ENCODE measurements around the gene SYNE2.

Gene SYNE2

DNA sequence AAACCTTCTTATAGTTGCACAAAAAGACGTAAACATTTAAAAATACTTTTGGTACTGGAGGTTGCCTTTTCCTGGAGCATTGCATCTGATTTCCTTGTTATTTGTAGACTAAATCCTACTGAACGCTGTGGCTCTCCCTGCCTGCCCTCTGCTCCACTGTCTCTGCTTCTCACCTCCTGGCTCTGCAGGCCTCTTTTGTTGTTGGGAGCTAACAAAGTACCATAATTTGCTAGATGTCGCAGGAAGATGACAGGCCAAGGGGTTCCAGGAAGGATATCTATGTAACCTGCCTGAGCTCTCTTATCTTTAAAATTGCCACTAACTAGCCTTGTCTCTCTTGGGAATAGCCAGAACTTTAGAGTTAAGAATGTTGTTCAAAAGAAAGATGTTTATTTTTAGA lies 21.4 kb downstream of the SYNE2 start:
- DNase-seq (ENCODE audit: low read depth in 2 of 2, low spot score in 1 of 2): no peak

DNA sequence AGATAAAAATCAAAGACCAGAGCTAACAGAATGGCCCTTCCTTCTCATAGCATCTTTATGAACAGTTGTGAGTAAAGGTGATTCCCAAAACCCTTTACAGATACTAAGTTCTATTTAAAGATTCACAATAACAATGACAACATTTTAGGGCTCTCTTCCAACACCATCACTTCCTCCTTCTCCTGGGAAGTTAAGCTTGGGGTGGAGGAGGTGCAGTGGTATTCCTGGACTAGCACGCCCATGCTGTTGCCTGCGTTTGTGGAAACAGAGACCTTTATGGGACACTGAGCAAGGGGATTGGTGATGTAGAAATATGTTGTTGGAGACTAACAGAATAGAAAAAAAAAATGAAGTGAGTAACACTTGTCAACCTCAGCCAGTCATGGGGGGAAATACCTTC lies 22.5 kb downstream of the SYNE2 start:
- DNase-seq (ENCODE audit: low read depth in 2 of 2, low spot score in 1 of 2): no peak

DNA sequence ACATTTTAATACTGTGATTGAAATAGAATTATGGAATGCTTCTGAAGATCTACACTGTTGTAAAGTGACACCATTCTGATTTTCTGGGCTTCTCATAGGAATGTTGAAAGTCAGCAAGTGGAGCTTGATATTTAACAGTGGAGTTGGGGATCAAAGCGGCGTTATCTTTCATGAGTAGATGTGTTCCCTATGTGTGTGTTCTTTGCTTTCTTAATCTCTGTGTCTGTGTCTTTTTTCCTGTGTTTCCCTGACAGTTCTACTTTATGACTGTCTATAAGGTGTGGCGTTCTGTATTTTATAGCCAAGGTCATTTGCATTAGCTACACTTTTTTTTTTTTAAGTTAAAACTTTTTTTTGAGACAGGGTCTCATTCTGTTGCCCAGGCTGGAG lies 24.7 kb downstream of the SYNE2 start:
- DNase-seq (ENCODE audit: low read depth in 2 of 2, low spot score in 1 of 2): no peak

DNA sequence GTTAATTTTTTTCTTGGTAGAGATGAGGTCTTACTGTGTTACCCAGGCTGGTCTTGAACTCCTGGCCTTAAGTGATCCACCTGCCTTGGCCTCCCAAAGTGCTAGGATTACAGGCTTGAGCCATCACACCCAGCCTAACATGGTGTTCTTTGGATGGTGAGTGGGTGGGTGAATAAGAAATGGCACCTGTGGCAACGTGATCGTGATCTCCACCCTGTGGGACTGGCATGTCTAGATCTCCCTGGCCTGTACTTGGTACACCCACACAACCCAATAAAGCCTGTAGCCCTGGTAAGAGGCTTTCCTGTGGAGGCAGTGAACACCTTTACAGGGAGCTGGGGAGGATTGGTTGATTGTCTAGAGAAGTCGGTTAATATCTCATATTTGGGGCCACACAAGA lies 25.2 kb downstream of the SYNE2 start:
- DNase-seq (ENCODE audit: low read depth in 2 of 2, low spot score in 1 of 2): no peak

DNA sequence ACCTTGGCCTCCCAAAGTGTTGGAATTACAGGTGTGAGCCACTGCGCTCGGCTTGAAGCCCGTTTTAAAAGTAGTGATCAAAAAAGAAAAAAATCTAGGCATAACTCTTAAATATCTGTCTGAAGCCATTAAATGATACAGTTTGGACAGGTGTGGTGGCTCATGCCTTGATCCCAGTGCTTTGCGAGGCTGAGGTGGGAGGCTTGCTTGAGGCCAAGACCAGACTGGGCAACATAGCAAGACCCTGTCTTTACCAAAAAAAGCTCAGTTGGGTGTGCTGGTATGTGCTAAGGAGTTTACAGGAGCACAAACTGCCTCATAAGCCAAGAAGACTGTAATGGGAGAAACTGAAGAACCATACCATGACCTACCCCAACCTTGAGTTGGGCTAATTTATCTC lies 26.0 kb downstream of the SYNE2 start:
- DNase-seq (ENCODE audit: low read depth in 2 of 2, low spot score in 1 of 2): no peak

DNA sequence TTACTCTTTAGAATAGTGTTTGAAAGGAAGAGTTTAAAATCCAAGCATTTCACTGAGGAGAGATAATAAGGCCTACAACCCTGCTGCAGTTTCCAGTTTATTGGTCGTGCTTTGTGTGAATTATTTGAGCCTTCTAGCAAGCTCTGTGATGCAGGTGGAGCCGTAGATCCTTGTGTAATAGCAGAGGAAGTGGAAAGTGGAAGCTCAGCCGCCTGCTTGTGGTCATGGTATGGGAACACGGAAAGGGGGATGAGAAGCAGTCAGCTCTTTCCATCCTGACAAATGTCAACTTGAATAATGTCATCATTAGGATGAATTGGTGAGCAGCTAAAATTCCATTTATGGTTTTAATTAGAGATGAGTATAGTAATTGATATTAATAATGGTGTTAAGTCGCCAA lies 29.1 kb downstream of the SYNE2 start:
- DNase-seq (ENCODE audit: low read depth in 2 of 2, low spot score in 1 of 2): no peak

DNA sequence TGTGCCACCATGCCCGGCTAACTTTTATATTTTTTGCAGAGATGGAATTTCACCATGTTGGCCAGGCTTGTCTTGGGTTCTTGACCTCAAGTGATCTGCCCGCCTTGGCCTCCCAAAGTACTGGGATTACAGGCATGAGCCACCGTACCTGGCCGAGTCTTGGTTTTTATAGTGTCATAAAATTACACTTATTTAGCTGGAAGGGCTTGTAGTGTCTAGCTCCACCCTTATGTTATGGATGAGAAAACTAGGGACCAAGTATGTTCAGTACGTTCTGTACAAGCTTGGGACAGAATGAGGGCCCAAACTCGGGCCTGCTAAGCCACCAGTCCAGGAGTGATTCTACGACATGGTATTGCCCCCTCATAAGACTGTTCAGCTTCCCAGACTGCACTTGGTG lies 35.1 kb downstream of the SYNE2 start:
- no peak for DNase-seq (ENCODE audit: low read depth in 2 of 2, low spot score in 1 of 2)

DNA sequence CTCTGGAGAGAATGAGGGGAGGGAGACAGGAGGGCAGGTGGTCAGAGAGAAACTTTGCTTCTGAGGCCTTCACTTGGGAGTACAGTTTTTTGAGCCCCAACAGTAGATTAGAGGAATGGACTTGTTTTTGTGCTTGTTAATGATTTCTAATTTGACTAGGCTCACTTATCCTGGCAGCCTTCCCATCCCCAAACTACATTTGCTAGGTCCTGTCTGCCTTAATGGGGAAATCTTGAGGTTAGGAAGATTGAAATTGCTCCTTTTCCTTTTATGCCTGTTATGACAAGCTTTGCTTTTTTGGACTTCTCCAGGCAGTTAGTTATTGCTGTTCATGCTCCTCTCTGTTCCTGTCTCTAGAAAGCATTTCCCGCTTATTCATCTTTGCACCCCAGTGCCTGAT lies 37.7 kb downstream of the SYNE2 start:
- DNase-seq (ENCODE audit: low read depth in 2 of 2, low spot score in 1 of 2): no peak

DNA sequence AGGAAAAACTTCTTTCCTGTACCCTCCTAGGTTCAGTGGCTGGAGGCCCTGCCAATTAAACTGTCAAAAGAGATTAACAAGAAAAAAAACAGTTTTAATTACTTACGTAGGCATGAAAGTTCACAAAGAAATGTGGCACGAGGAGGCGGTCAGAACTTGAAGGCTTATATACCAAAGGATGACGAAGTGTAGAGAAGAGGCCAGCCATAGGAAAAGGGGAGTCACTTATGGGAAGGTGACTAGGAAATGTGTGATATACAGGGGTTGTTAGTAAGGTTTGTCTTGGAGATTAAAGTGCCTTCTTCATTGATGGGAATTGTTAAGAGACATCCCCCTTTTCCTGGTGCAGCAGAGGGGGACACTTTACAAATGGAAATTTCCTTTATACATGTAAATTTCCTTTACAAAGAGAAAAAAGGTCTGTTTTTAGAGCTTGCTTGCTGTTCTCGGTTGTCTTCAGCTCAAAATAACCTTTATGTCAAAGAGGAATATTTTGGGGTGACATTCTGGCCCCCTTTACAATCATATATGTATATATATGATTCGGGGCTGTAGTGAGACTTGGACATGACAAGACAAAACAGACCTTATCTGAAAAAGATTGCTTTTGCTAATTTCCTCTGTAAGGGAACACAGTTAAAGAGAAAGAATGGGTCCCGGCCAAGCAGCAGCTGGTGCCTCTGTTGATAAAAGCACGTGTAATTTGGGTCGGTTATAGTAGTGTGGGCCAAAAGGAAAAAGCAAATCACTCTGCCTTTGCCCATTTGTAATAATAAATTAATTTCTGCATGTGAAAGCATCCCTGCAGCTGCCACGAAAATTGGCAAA lies 38.6 kb downstream of the SYNE2 start:
- no peak for DNase-seq (ENCODE audit: low read depth in 2 of 2, low spot score in 1 of 2)

DNA sequence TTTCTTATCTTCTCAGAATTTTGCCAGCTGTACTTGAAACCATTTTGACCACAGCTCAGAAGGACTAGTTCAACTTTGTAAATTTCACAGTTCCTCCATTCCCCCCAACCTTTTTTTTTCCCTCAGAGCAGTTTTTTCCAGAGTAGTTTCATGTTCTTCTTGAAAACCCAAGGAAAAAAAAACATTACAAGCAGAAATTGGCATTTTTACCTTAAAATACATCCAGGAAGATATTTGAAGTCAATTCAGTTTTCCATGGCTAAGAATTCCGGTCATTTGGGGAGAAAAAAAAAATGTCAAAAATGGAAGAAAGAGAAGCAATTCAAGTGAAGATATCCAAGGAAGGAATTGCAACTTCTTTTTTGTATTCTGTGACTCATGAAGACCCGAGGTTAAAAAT lies 39.5 kb downstream of the SYNE2 start:
- no peak for DNase-seq (ENCODE audit: low read depth in 2 of 2, low spot score in 1 of 2)

DNA sequence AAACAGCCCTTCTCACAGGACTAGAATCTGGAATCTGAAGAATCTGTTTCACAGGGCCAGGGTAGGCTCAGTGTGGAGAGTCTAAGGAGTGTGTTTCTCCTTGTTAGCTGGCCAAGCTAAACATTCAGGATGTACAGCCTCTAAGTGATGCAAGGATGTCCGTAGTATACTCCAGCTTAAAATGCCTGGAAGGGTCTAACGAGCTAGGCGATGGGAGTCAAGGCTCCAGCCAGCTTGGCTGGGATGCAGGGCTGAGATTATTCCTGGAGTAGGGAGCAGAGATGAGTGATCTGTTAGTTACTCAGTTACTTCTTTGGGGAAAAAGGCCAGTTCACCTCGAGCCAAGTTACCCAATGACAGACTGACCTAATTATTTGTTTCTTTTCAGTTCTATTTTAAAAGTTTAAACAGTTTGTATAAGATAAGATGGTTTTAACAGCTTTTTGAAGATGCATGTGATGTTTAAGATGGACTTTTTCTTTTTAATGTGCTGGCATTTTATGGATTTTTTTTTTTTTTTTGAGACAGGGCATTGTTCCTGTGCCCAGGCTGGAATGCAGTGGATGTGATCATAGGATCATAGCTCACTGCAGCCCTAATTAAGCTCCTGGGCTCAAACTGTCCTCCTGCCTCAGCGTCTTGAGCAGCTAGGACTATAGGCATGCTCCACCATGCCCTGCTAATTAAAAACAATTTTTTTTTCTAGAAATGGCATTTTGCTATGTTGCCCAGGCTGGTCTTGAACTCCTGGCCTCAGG lies 41.1 kb downstream of the SYNE2 start:
- no peak for DNase-seq (ENCODE audit: low read depth in 2 of 2, low spot score in 1 of 2)

DNA sequence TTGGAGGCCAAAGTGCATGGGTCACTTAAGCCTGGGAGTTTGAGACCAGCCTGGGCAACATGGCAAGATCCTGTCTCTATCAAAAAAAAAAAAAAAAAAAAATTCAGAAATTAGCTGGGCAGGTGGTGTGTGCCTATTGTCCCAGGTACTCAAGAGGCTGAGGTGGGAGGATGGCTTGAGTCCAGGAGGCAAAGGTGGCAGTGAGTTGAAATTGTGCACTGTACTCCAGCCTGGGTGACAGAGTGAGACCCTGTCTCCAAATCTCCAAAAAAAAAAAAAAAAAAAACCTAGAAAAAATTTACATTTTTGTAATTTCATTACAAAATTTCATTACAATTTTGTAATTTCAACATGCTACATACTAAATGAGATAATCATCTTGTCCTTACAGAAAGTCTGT lies 42.7 kb downstream of the SYNE2 start:
- DNase-seq (ENCODE audit: low read depth in 2 of 2, low spot score in 1 of 2): no peak

DNA sequence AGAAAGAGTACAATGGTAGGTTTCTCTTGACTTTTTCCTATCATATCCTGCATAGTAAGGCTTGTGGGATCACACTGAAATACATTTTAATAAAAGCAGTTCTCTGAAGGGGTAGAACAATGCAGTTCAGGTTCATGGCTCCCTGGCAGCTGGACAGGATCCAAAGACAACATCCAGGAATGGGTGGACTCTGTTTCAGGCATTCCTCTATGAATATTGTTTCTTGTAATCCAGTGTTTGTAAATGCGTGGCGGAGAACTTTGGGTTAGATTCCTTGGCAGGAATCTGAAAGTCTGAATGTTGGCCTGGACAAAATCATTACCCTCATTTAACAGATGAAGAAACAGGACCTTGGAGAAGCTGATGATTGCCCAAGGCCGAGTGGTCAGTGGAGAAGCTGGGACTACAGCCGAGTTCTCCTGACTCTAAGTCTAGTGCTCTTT lies 43.5 kb downstream of the SYNE2 start:
- no peak for DNase-seq (ENCODE audit: low read depth in 2 of 2, low spot score in 1 of 2)

DNA sequence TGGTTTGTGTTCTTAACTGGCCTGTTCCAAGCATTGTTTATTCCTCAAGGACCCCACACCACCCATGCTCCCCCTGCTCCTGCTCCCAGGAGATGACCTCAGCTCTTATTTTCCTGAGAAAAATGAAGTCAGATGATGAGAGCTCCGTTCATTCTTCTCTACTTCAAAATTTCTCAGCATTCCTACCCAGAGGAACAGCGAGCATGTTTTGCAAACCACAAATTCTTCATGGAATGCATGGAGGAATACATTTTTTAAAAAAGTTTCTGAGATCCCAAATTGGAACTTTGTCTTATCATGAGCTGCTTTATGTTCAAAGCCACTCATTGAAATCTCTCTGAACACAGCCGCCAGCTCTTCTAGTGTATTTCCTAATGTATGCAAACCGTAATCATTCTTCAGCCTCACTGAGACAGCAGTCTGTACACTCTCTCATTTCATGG lies 44.9 kb downstream of the SYNE2 start:
- no peak for DNase-seq (ENCODE audit: low read depth in 2 of 2, low spot score in 1 of 2)

DNA sequence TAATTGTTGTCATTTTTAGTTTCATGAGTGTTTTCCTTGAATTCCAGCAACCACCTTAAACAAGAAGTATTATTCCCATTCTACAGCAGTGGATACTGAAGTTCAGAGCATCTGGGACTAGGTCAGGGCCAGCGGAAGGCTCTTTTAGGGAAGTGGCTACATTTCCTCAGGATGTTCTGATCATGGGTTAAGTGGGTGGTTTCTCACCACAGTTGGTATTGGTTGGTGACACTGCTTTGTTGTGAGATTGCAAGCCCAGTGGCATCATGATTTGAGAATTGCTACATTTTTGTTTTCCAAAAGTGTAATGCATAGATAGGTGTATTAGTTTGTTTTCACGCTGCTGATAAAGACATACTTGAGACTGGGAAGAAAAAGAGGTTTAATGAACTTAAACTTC lies 47.1 kb downstream of the SYNE2 start:
- no peak for DNase-seq (ENCODE audit: low read depth in 2 of 2, low spot score in 1 of 2)

DNA sequence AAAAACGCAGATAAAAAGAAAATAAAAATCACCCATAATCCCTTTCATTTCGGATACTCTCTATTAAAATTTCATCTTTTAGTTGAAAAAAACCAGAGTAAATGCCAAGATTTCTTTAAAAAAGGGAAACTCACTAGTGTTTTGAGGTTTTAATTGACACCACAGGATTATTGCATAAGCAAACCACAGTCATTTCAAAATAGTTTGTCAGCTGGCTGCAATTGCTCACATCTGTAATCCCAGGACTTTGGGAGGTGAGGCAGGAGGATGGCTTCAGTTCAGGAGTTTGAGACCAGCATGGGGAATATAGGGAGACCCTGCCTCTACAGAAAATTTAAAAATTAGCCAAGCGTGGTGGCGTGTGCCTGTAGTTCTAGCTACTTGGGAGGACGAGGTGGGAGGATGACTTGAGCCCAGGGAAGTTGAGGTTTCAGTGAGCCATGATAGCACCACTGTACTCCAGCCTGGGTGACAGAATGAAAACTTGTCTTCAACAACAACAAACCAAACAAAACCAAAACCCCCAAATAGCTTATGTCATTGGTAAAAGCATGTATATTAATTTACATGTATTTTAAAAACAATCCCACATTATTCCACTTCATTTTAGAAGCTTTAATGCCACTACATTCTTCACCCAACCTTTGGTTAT lies 48.8 kb downstream of the SYNE2 start:
- DNase-seq (ENCODE audit: low read depth in 2 of 2, low spot score in 1 of 2): no peak

DNA sequence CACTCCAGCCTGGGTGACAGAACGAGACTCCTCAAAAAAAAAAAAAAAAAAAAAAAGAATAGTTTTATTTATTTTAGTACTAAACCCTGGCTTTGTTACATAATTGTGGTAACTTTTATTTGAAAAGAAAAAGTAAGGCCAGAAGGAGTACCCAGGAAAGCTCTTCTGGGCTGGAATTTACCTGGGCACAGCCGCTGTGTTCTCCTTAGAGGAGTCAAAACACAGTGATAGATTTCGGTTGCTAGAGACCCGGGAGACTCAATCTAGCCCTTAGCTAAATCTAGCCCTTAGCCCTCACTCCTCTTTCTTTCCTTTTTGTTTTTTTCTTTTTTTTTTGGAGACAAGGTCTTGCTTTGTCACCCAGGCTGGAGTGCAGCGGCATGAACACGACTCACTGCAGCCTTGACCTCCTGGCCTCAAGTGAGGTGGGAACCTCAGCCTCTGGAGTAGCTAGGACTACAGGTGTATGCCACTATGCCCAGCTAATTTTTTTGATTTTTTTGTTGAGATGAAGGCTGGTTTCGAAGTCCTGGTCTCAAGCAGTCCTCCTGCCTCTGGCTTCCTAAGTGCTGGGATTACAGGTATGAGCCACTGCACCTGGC lies 49.7 kb downstream of the SYNE2 start:
- DNase-seq (ENCODE audit: low read depth in 2 of 2, low spot score in 1 of 2): no peak

DNA sequence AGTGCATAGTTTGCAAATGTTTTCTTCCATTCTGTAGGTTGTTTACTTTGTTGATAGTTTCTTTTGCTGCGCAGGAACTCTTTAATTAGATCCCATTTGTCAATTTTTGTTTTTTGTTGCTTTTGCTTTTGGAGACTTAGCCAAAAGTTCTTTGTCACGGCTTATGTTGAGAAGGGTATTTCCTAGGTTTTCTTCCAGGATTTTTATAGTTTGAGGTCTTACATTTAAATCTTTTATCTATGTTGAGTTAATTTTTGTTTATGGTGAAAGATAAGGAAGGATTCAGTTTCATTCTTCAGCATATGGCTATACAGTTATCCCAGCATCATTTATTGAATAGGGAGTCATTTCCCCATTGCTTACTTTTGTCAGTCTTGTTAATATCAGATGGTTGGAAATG lies 51.9 kb downstream of the SYNE2 start:
- no peak for DNase-seq (ENCODE audit: low read depth in 2 of 2, low spot score in 1 of 2)

DNA sequence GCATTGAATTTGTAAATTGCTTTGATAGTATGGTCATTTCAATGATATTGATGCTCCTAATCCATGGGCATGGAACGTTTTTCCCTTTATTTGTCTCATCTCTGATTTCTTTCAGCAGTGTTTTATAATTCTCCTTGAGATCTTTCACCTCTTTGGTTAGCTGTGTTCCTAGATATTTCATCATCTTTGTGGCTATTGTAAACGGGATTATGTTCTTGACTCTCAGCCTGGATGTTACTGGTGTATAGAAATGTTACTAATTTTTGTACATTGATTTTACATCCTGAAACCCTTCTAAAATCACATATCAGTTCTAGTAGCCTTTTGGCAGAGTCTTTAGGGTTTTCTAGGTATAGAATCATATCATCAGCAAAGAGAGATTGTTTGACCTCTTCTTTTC lies 52.6 kb downstream of the SYNE2 start:
- no peak for DNase-seq (ENCODE audit: low read depth in 2 of 2, low spot score in 1 of 2)

DNA sequence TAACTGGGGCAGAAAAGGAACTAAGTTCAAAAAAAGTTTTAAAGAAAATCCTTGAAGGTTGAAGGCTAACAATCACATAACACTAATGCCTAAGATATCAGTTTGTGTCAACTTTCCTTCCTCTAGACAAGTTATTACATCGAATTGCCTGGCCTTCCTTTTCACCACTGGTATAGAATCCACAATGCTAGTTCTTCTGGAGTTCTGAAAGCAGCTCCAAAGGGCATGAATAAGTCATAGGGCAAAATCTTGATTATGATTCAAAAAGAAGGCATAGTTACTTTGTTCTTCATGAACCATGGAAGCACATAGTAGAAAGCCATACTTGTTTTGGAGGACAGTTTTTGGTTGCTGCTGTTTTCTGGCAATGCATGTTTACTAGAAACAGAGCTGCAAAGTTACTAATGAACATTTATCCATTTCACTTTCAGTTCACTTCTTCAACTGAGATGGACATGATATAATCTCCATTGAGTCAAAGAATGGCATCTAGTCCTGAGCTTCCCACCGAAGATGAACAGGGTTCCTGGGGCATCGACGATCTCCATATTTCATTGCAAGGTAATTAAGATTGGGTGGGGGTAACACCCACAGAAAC lies 56.0 kb downstream of the SYNE2 start:
- DNase-seq (ENCODE audit: low read depth in 2 of 2, low spot score in 1 of 2): no peak

DNA sequence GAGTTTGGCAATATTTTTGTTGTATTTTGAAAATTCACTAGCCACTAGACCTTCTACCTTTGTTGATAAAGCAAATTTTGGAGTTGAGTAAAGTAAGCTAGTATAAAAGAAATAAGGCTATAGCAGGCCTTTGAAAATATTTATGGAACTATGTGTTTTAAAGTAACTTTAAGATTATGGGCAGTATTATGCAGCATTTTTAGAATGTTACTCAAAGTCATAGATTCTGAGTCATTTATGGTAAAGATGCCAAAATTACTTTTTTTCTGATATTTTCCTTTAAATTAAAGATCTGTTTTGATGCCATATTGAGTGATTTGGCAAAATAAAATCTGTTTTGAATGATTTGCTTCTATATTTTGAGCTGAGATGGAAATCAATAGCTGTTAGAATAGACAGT lies 57.2 kb downstream of the SYNE2 start:
- no peak for DNase-seq (ENCODE audit: low read depth in 2 of 2, low spot score in 1 of 2)
